Thyroid gland (tissue), 4 donors: ENCODE measurements around the gene AFF3. TPM values are rescaled to one million over a fixed set of nuclear protein-coding genes. Genes with fewer than 3 reads are reported as not detected.

ENCODE experiments used
- DNase-seq, 2 donors: peaks; one replicate each; pipeline ENCODE4 v3.0.0-alpha.2; 2019
- H3K27ac ChIP-seq, 3 donors: fragments of 200-600 bp; sonication (generic); 1 replicate in 2 of 3; 2 replicates in 1 of 3; pipeline ENCODE4 v1.5.1; 2016 to 2019; ENCODE audit warnings: mild to moderate bottlenecking in 1 of 3, moderate library complexity in 1 of 3
- H3K27me3 ChIP-seq: fragments of 200-600 bp; sonication (generic); one replicate; pipeline ENCODE4 v1.5.1; 2019
- H3K36me3 ChIP-seq, 2 donors: fragments of 200-600 bp; sonication (generic); one replicate each; pipeline ENCODE4 v1.5.1; 2016 to 2019
- H3K4me1 ChIP-seq, 2 donors: fragments of 200-600 bp; sonication (generic); one replicate each; pipeline ENCODE4 v1.5.1; 2017 to 2019
- H3K4me3 ChIP-seq, 3 donors: fragments of 200-600 bp; sonication (generic); replicated peaks in 1 of 3; 1 replicate in 2 of 3; 2 replicates in 1 of 3; pipeline ENCODE4 v1.5.1; 2016; ENCODE audit warnings: mild to moderate bottlenecking in 1 of 3
- H3K9me3 ChIP-seq: fragments of 200-600 bp; sonication (generic); one replicate; pipeline ENCODE4 v1.5.1; 2017
- POLR2A ChIP-seq, 2 donors: fragments of 450-650 bp; IDR thresholded peaks; one replicate each; pipeline ENCODE4 v1.6.1; 2017; ENCODE audit warnings: antibody characterized with exemption in 2 of 2, mild to moderate bottlenecking in 2 of 2, moderate library complexity in 1 of 2
- WGBS, 2 donors: methylation state at CpG; one replicate each; pipeline ENCODE4 v1.1.5; 2017; 5-methylcytosine and 5-hydroxymethylcytosine counted together
- intact Hi-C: fragments of 100-400 bp; cut with DNase I; formaldehyde crosslinking; loops from one replicate; pipeline ENCODE4 v1.15.1; 2023
- total RNA-seq, 4 donors: library from RNA; depleted of rRNA; stranded (reverse); fragments of >200 nt; gene quantifications; one replicate each; pipeline ENCODE4 v1.2.3, GENCODE V29; 2016
- TF ChIP-seq, protein P1 (sequence below), 6 experiments: fragments of 200-600 bp in 3 of 6; fragments of 450-650 bp in 3 of 6; sonication (generic) in 3 of 6; IDR thresholded peaks; one replicate each; pipeline ENCODE4 v1.5.1; 2016 to 2019; ENCODE audit warnings: antibody characterized with exemption in 6 of 6, mild to moderate bottlenecking in 2 of 6, inconsistent platforms in 1 of 6, moderate library complexity in 1 of 6

Gene AFF3
- total RNA-seq, 4 donors from 2014 or later: 0.54 to 2.6 (median 1.1) TPM

DNA sequence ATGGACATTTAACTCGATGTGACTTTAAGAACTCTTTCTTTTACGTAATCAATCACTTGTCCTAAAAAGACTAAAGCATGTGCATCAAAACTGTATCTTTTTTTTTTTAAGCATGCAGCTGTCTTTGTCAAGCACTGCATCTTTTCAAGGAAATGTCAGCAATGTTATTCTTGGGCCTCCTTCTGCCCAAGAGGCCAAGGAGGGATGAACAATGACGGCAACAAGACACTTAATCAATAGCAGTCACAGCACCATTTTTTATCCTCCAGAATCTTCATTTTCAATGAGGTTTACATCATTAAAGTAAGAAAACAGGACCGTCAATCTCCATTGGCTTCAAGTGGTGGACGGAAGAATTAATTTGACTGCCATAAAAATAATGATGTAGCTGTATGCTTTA, 253.8 kb downstream of the AFF3 start:
- Histone ChIP-seq H3K9me3 (no peaks in the 10 kb centered on the region), H3K4me3 (no peak overlapping the region), H3K27ac (no peak overlapping the region), H3K36me3 (no peaks in the 10 kb centered on the region), H3K27me3 (no peaks in the 10 kb centered on the region), H3K4me1 (peaks cover under 1 to 2% of the 10 kb centered on the region in 2 donors)
- intact Hi-C loops: no loop called here
- DNase-seq: no peak
- 67 to 78% methylated on average over 5 of the region's 5 CpGs for WGBS, 2 donors
- TF ChIP-seq POLR2A (IDR thresholded peaks at IDR 0.05): no peak
- TF ChIP-seq, protein P1, sequence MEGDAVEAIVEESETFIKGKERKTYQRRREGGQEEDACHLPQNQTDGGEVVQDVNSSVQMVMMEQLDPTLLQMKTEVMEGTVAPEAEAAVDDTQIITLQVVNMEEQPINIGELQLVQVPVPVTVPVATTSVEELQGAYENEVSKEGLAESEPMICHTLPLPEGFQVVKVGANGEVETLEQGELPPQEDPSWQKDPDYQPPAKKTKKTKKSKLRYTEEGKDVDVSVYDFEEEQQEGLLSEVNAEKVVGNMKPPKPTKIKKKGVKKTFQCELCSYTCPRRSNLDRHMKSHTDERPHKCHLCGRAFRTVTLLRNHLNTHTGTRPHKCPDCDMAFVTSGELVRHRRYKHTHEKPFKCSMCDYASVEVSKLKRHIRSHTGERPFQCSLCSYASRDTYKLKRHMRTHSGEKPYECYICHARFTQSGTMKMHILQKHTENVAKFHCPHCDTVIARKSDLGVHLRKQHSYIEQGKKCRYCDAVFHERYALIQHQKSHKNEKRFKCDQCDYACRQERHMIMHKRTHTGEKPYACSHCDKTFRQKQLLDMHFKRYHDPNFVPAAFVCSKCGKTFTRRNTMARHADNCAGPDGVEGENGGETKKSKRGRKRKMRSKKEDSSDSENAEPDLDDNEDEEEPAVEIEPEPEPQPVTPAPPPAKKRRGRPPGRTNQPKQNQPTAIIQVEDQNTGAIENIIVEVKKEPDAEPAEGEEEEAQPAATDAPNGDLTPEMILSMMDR (IDR thresholded peaks at IDR 0.05): no peak

DNA sequence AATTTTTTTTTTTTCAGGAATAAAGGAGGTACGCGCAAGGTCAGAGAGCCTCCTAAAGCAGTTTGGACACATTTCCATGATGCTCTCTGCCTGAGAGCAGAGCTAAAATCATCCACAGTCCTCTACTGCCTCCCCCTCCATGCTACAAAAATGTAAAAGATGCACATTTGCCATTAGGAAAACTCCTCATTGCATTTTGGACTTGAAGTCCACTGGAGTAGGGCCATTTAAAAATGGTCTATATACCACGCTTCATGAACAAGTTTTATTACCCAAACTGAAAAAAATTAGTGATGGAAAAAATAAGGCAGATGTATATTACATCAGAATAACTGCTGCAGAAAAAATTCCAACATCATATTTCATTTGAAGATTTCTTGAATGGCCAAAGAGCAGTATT, 256.0 kb downstream of the AFF3 start:
- H3K9me3 ChIP-seq: no peaks in the 10 kb centered on the region
- no peaks in the 10 kb centered on the region for H3K27me3 ChIP-seq
- intact Hi-C loops: no loop called here
- no peak overlapping the region for H3K27ac ChIP-seq
- WGBS, 2 donors: 98% methylated on average over 3 of the region's 3 CpGs
- peaks cover 22 to 23% of the 10 kb centered on the region in 2 donors for H3K4me1 ChIP-seq
- DNase-seq: no peak
- no peak for TF ChIP-seq POLR2A (IDR thresholded peaks at IDR 0.05)
- TF ChIP-seq, protein P1 (IDR thresholded peaks at IDR 0.05): no peak
- no peak overlapping the region for H3K4me3 ChIP-seq
- no peaks in the 10 kb centered on the region for H3K36me3 ChIP-seq

DNA sequence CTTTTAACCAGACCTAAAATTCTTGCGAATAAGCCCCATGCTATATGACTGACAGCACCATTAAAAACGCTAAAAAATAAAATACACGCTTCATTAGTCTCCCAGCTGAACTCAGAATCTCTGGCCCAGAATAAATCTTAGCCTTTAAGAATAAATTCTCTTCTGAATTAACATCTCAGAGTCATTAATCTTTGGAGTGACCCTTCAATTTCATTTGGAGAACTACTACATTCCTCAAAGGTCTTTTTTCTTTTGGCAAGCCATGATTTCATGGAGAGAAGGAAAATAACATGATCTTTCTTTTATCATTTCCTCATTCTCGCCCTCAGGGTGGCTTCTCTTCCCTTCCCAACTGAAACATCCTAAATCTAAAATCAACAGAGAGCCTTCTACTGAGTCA, 259.0 kb downstream of the AFF3 start:
- no peaks in the 10 kb centered on the region for H3K36me3 ChIP-seq
- H3K27me3 ChIP-seq: no peaks in the 10 kb centered on the region
- no peak overlapping the region for H3K4me3 ChIP-seq
- WGBS, 2 donors: 49% methylated on average over 4 of the region's 4 CpGs
- H3K9me3 ChIP-seq: no peaks in the 10 kb centered on the region
- H3K27ac ChIP-seq: no peak overlapping the region
- intact Hi-C loops: no loop called here
- H3K4me1 ChIP-seq: peaks cover 30 to 43% of the 10 kb centered on the region in 2 donors
- TF ChIP-seq, protein P1 (IDR thresholded peaks at IDR 0.05): peak in 1 of 6 experiments; percentile 5
- no peak for TF ChIP-seq POLR2A (IDR thresholded peaks at IDR 0.05)
- DNase-seq: no peak

DNA sequence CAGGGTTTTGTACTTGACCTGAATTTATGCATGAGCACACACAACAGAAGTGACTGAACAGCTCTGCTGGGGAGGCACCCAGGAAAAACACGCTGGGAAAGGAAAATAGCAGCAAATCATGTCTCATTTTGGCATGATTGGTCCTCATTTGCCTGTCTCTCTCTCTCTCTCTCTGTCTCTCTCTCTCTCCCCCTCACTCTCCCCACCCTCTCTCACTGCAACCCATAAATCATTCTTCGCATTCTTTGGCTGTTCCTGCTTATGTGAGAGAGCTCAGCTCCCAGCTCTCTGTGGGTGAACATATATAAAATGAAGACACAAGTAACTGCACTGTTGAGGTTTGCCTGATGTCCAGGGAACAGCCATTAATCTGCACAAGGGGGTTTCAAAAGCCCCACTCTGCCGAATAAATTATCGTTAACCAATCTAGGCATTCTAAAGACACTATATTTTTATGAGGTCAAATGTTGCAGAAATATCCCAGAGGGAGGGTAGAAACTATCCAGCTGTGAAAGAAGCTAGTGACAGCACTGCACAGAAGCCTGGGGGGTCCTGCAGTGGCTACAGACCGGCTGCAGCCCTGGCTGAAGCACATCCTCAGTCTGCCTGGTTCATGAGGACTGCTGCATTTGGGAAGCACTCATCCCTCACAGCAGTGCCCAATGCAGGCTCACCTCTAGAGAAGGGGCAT, 260.3 kb downstream of the AFF3 start:
- Histone ChIP-seq H3K9me3 (no peaks in the 10 kb centered on the region), H3K27me3 (no peaks in the 10 kb centered on the region), H3K27ac (no peak overlapping the region), H3K4me1 (peaks cover 30 to 43% of the 10 kb centered on the region in 2 donors), H3K36me3 (no peaks in the 10 kb centered on the region), H3K4me3 (no peak overlapping the region)
- intact Hi-C loops: no loop called here
- TF ChIP-seq, protein P1 (IDR thresholded peaks at IDR 0.05): peak in 1 of 6 experiments; percentile 10
- no peak for TF ChIP-seq POLR2A (IDR thresholded peaks at IDR 0.05)
- 26 to 34% methylated on average over 5 of the region's 5 CpGs for WGBS, 2 donors
- peak; percentile 55 to 62 for DNase-seq

DNA sequence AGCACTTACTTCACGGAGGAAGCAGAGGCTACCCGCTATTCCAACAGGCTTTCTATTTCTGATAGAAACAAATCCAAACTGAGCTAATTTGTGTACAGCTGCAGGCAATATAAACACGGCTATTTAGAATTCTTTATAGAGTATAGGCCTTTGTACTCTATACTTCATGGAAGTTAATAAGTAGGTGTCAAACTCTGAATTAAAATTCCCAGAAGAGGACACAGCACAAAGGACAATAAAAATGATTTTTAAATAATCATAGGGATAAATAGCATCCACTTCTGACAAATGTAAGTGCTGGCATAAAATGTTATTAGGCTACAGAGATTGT, 261.5 kb downstream of the AFF3 start:
- no peak for DNase-seq
- no peak overlapping the region for H3K27ac ChIP-seq

More for the DNA sequence above, 261.5 kb downstream of the AFF3 start:
- no peaks in the 10 kb centered on the region for H3K36me3 ChIP-seq
- no peaks in the 10 kb centered on the region for H3K9me3 ChIP-seq
- intact Hi-C loops: no loop called here
- H3K27me3 ChIP-seq: no peaks in the 10 kb centered on the region
- H3K4me3 ChIP-seq: no peak overlapping the region
- peaks cover 30 to 43% of the 10 kb centered on the region in 2 donors for H3K4me1 ChIP-seq
- TF ChIP-seq, protein P1 (IDR thresholded peaks at IDR 0.05): no peak
- no peak for TF ChIP-seq POLR2A (IDR thresholded peaks at IDR 0.05)
- WGBS, 2 donors: 94 to 99% methylated on average over 3 of the region's 3 CpGs
